HEK293 (cell line): ENCODE results near the gene RUFY4.

Experiments
- CTCF ChIP-seq: fragments of 450-650 bp; formaldehyde crosslinking; IDR thresholded peaks from 2 replicates; pipeline ENCODE4 v1.5.1; 2016; ENCODE audit warnings: missing biosample characterization, missing genetic modification characterization
- SCRT2 ChIP-seq: fragments of 450-650 bp; formaldehyde crosslinking; IDR thresholded peaks from 2 replicates; pipeline ENCODE4 v1.5.1; 2016; ENCODE audit warnings: missing biosample characterization, missing genetic modification characterization
- TRIM28 ChIP-seq: IDR thresholded peaks from 2 replicates; pipeline ENCODE4 v1.6.1; 2011; ENCODE audit warnings: low read length, control low read depth, borderline replicate concordance
- ZNF311 ChIP-seq: fragments of 450-650 bp; formaldehyde crosslinking; IDR thresholded peaks from 2 replicates; pipeline ENCODE4 v1.5.1; 2017; ENCODE audit warnings: missing biosample characterization, missing genetic modification characterization, borderline replicate concordance
- ZNF341 ChIP-seq: fragments of 450-650 bp; formaldehyde crosslinking; IDR thresholded peaks from 2 replicates; pipeline ENCODE4; 2016; ENCODE audit warnings: low read depth, missing biosample characterization, missing genetic modification characterization

GRCh38 chr2:218026244-218026643 is 42.8 kb upstream of the RUFY4 start:
- TF ChIP-seq CTCF (tag by site-specific recombination) = no peak
- no peak for TF ChIP-seq ZNF311 (tag by site-specific recombination)
- TF ChIP-seq ZNF341 (tag by site-specific recombination) = no peak
- TF ChIP-seq SCRT2 (tag by site-specific recombination) = no peak
- no peak for TF ChIP-seq TRIM28
